Spleen (tissue), 11 donors: Measurements from ENCODE around the gene CYS1. TPM values are rescaled to one million over a fixed set of nuclear protein-coding genes. Genes with fewer than 3 reads are reported as not detected.

Source experiments
- DNase-seq: peaks from one replicate; pipeline ENCODE4 v3.0.0-alpha.2; 2020
- H3K27ac ChIP-seq, 8 donors: fragments of 200-600 bp; sonication (generic) in 7 of 8; 1 replicate in 4 of 8; 2 replicates in 4 of 8; pipeline versions ENCODE4 v1.5.0 to v1.8.0; 2016 to 2021; ENCODE audit warnings: inconsistent platforms in 4 of 8, mild to moderate bottlenecking in 4 of 8, moderate library complexity in 1 of 8
- H3K27me3 ChIP-seq, 7 donors: fragments of 200-600 bp; sonication (generic) in 6 of 7; replicated peaks in 1 of 7; 1 replicate in 4 of 7; 2 replicates in 3 of 7; pipeline versions ENCODE4 v1.5.0 to v1.8.0; 2016 to 2021; ENCODE audit warnings: inconsistent platforms in 3 of 7, mild to moderate bottlenecking in 1 of 7
- H3K36me3 ChIP-seq, 6 donors: fragments of 200-600 bp; sonication (generic) in 5 of 6; 1 replicate in 4 of 6; 2 replicates in 2 of 6; pipeline versions ENCODE4 v1.5.0 to v1.8.0; 2016 to 2021; ENCODE audit warnings: inconsistent platforms in 2 of 6
- H3K4me1 ChIP-seq, 6 donors: fragments of 200-600 bp; sonication (generic) in 5 of 6; 1 replicate in 3 of 6; 2 replicates in 3 of 6; pipeline versions ENCODE4 v1.5.0 to v1.8.0; 2016 to 2021; ENCODE audit warnings: inconsistent platforms in 3 of 6
- H3K4me3 ChIP-seq, 8 donors: fragments of 200-600 bp; sonication (generic) in 7 of 8; 1 replicate in 4 of 8; 2 replicates in 4 of 8; pipeline versions ENCODE4 v1.5.0 to v1.8.0; 2016 to 2021; ENCODE audit warnings: inconsistent platforms in 4 of 8, mild to moderate bottlenecking in 4 of 8, moderate library complexity in 2 of 8
- H3K9me3 ChIP-seq, 8 donors: fragments of 200-600 bp; sonication (generic) in 7 of 8; 1 replicate in 4 of 8; 2 replicates in 4 of 8; pipeline versions ENCODE4 v1.5.0 to v1.8.0; 2016 to 2021; ENCODE audit warnings: inconsistent platforms in 4 of 8
- CTCF ChIP-seq, 11 experiments: fragments of 200-600 bp in 7 of 11; fragments of 450-650 bp in 4 of 11; sonication (generic) in 4 of 11; IDR thresholded peaks in 8 of 11; conservative IDR thresholded peaks in 3 of 11; 1 replicate in 7 of 11; 2 replicates in 4 of 11; pipeline versions ENCODE4 v1.4.0 to v1.8.0; 2016 to 2021; ENCODE audit warnings: antibody characterized with exemption in 11 of 11, inconsistent platforms in 4 of 11, mild to moderate bottlenecking in 1 of 11
- POLR2A ChIP-seq, 3 donors: fragments of 450-650 bp; IDR thresholded peaks; one replicate each; pipeline ENCODE4 v1.5.1; 2017; ENCODE audit warnings: antibody characterized with exemption in 3 of 3, mild to moderate bottlenecking in 1 of 3
- POLR2AphosphoS5 ChIP-seq, 3 donors: sonication (generic); formaldehyde crosslinking; IDR thresholded peaks; one replicate each; pipeline ENCODE4 v1.5.1; 2017; ENCODE audit warnings: antibody characterized with exemption in 3 of 3
- WGBS, 5 donors: extraction: QIAGEN DNeasy Blood & Tissue Kit in 3 of 5; methylation state at CpG; one replicate each; pipeline versions ENCODE4 v1.1.5 to v1.1.7; 2013 to 2018; 5-methylcytosine and 5-hydroxymethylcytosine counted together
- intact Hi-C: fragments of 100-400 bp; cut with DNase I; formaldehyde crosslinking; loops from one replicate; pipeline ENCODE4 v1.15.0; 2023; ENCODE audit warnings: low total_unique reads
- polyA plus RNA-seq, 3 donors: library from polyadenylated mRNA; stranded (reverse); fragments of 200-250 nt; gene quantifications; one replicate each; pipeline ENCODE4 v1.2.1, GENCODE V29; 2013
- total RNA-seq, 7 donors: library from RNA; depleted of rRNA in 3 of 7; stranded (reverse); fragments of >200 nt in 3 of 7; fragmentation: NEBNext Ultra II Directional in 4 of 7; extraction: Animal tissue kit (Norgen Biotek cat#: 25700) in 4 of 7; gene quantifications; one replicate each; pipeline versions ENCODE4 v1.1.0 to v1.2.1, GENCODE V29; 2016 to 2021
- donor health status: healthy with polysubstance abuse.
- donor health status: DM: no; HTN: no; CAD: no; lungs with moderate emphysema.
- donor health status: DM: no; HTN: no; CAD: no.
- donor health status: Bipolar disorder and iron deficiency.
- donor health status: healthy.
- donor health status: DM: no; HTN: no; CAD: no.
- donor health status: DM: yes; HTN: yes; CAD: no.

CYS1 gene
- total and polyA plus RNA-seq, 10 donors: 0.38 to 2.9 (median 1.3) TPM

GRCh38 chr2:10075571-10076209 lies 4.5 kb downstream of the CYS1 start:
- DNase-seq: peak; percentile 20
- H3K9me3 ChIP-seq: no peaks in the 10 kb centered on the region
- TF ChIP-seq CTCF (IDR thresholded peaks at IDR 0.05 in 8 of 11, conservative IDR thresholded peaks at IDR 0.05 in 3 of 11) (no peak), POLR2A (IDR thresholded peaks at IDR 0.05) (no peak), POLR2AphosphoS5 (IDR thresholded peaks at IDR 0.05) (no peak)
- 55 to 66% (median 62%) methylated on average over 9 of the region's 9 CpGs for WGBS, 5 donors
- peaks cover 4 to 80% (median 30%) of the 10 kb centered on the region in 7 donors for H3K27me3 ChIP-seq
- peaks cover 5 to 32% (median 18%) of the 10 kb centered on the region in 6 donors for H3K4me1 ChIP-seq
- H3K27ac ChIP-seq: no peak overlapping the region
- intact Hi-C loops: loop anchor here (10.0 kb wide), 1 partner anchor 589 kb away; no protein-coding TSS in a partner anchor
- no peaks in the 10 kb centered on the region for H3K36me3 ChIP-seq
- H3K4me3 ChIP-seq: no peak overlapping the region

- H3K9me3 ChIP-seq: no peaks in the 10 kb centered on the region
- no peak for TF ChIP-seq POLR2AphosphoS5 (IDR thresholded peaks at IDR 0.05)
- TF ChIP-seq CTCF (IDR thresholded peaks at IDR 0.05 in 8 of 11, conservative IDR thresholded peaks at IDR 0.05 in 3 of 11): no peak
- TF ChIP-seq POLR2A (IDR thresholded peaks at IDR 0.05): no peak
- H3K27ac ChIP-seq: no peak overlapping the region
- WGBS, 5 donors: 77 to 85% (median 85%) methylated on average over 13 of the region's 13 CpGs
- H3K4me1 ChIP-seq: peaks cover 5 to 26% (median 13%) of the 10 kb centered on the region in 6 donors
- DNase-seq: peak; percentile 40
- intact Hi-C loops: loop anchor here (10.0 kb wide), 1 partner anchor 590 kb away; no protein-coding TSS in a partner anchor
- H3K27me3 ChIP-seq: peaks cover 0 to 75% (median 24%) of the 10 kb centered on the region in 7 donors
- H3K36me3 ChIP-seq: no peaks in the 10 kb centered on the region
- H3K4me3 ChIP-seq: no peak overlapping the region
These were observed 5.1 kb downstream of the CYS1 start for GRCh38 chr2:10075101-10075500.

GRCh38 chr2:10073706-10074105 lies 6.5 kb downstream of the CYS1 start:
- Histone ChIP-seq H3K4me3 (no peak overlapping the region), H3K36me3 (no peaks in the 10 kb centered on the region), H3K9me3 (no peaks in the 10 kb centered on the region), H3K27ac (no peak overlapping the region), H3K27me3 (peaks cover 0 to 61% (median 12%) of the 10 kb centered on the region in 7 donors), H3K4me1 (peaks cover 0 to 15% (median 7%) of the 10 kb centered on the region in 6 donors)
- TF ChIP-seq POLR2A (IDR thresholded peaks at IDR 0.05) (no peak), POLR2AphosphoS5 (IDR thresholded peaks at IDR 0.05) (no peak), CTCF (IDR thresholded peaks at IDR 0.05 in 8 of 11, conservative IDR thresholded peaks at IDR 0.05 in 3 of 11) (no peak)
- 51 to 68% (median 60%) methylated on average over 8 of the region's 8 CpGs for WGBS, 5 donors
- intact Hi-C loops: loop anchor here (5.0 to 10.0 kb wide), 2 partner anchors 364 to 591 kb away; no protein-coding TSS in a partner anchor
- peak; percentile 63 for DNase-seq
